GM12875 (cell line): ENCODE measurements around the gene CHERP.

Source experiments
- H3K4me3 ChIP-seq: one replicate; pipeline ENCODE4 v1.5.1; 2011; ENCODE audit warnings: low read depth, low read length, control low read depth
- TF ChIP-seq, protein P1 (sequence below): IDR thresholded peaks from 2 replicates; pipeline ENCODE4 v1.5.1; 2011; ENCODE audit warnings: low read depth, mild to moderate bottlenecking, control low read depth, inconsistent platforms, low read length, moderate library complexity, borderline replicate concordance; ENCODE audit not compliant: insufficient read depth

Gene CHERP

DNA sequence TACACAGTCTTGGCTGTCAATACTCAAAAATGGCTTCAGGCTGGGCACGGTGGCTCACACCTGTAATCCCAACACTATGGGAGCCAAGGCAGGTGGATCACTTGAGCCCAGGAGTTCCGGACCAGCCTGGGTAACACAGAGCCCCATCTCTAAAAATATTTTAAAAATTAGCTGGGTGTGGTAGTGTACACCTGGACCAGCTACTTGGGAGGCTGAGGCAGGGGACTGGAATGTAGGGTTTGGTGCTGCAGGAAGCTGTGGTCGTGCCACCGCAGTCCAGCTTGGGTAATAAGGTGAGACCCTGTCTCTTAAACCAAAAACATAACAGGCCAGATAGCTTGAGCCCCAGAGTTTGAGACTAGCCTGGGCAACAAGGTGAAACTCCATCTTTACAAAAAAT lies 6.7 kb upstream of the CHERP start:
- H3K4me3 ChIP-seq = no peak overlapping the region
- TF ChIP-seq, protein P1, sequence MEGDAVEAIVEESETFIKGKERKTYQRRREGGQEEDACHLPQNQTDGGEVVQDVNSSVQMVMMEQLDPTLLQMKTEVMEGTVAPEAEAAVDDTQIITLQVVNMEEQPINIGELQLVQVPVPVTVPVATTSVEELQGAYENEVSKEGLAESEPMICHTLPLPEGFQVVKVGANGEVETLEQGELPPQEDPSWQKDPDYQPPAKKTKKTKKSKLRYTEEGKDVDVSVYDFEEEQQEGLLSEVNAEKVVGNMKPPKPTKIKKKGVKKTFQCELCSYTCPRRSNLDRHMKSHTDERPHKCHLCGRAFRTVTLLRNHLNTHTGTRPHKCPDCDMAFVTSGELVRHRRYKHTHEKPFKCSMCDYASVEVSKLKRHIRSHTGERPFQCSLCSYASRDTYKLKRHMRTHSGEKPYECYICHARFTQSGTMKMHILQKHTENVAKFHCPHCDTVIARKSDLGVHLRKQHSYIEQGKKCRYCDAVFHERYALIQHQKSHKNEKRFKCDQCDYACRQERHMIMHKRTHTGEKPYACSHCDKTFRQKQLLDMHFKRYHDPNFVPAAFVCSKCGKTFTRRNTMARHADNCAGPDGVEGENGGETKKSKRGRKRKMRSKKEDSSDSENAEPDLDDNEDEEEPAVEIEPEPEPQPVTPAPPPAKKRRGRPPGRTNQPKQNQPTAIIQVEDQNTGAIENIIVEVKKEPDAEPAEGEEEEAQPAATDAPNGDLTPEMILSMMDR = no peak

DNA sequence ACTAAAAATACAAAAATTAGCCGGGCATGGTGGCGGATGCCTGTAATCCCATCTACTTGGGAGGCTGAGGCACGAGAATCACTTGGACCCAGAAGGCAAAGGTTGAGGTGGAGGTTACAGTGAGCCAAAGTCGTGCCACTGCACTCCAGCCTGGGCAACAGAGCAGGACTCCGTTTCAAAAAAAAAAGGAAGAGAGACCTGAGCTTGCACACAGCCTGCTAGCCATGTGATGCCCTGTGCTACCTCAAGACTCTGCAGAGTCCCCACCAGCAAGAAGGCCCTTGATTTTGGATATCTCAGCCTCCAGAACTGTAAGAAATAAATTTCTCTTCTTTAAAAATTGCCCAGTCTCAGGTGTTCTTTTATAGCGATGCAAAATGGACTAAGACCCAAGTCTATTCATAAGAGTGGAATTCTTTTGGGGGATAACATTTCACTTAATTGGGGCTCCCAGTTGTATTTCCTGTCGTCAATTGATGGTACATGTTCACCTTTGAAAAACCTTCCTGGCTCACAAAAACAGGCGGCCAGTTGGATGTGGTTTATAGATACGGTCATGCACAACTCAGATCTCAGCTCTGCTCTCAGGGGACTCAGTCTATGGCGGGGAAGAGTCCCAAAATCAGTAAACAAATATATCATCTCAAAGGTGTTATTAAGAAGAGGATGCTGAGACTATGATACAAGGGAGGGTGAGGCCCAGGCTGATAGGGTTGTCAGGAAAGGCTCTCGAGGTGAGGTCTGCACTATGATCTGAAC lies 2.4 kb upstream of the CHERP start:
- TF ChIP-seq, protein P1 = no peak
- no peak overlapping the region for H3K4me3 ChIP-seq

- peak overlapping the region; percentile 21 for H3K4me3 ChIP-seq
These were observed 1.5 kb upstream of the CHERP start for GRCh38 chr19:16543734-16544133.

DNA sequence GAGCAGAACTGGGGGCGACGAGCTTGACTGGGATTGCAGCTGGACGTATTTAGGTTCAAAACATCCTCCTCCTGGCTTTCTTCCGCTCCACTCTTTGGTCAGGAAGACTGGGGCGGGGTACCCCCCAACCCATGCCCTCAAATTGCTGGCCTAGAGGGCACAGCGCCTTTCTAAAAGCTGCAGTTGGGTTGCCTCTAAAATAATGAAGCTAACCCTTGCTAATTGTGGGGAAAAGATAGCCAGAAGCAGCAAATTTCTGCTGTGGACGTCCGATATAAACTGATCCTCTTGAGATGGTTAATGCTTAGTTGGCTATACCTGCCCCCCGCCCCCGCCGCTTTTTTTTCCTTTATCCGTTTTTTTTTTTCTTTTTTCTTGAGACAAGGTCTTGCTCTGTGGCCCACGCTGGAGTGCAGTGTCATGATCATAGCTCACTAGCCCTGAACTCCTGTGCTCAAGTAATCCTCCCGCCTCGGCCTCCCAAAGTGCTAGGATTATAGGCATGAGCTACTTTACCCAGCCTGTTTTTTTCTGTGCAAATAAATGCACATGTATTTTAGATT lies 754 bp upstream of the CHERP start:
- TF ChIP-seq, protein P1 = no peak
- peak overlapping the region; percentile 94 for H3K4me3 ChIP-seq

DNA sequence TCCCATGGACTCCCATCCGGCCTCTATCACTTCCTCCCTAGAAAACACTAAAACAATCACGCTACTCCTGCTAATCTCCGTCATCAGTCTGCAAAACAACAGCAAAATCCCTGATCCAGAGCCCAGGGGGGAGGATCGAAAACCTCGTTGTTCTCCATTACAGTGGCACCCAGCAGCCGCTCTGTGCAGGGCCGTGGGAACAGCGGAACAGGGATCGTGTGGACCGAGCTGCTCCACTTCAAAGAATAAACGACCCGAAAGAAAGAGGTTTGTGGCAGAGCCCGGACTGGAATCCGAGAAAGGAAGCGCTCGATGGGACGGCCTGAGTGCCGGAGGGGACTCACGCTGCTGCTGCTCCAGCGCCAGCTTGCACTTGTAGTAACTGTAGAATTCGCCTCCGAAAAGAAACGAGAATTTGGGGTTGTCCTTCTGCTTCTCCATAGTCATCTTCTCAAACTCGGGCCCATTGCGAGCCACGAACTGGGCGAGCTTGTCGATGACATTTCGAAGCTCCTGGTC lies 652 bp downstream of the CHERP start:
- TF ChIP-seq, protein P1 = no peak
- peak overlapping the region; percentile 94 for H3K4me3 ChIP-seq

DNA sequence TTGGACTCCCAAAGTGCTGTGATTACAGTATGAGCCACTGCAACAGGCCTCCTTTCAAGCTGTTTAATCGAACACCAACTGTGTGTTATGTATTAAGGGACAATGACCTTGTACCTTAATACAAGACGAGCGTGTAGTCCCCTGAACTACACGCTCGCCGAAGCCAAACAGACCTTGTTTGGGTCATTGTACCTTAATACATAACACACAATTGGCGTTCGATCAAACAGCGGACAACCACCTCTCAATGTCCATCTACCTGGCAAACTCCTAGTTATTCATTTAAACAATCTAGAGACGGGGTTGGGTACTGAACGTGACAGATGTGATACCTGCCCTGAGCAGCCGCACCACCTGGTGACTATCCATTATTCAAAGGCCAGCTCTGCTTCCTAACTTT lies 1.3 kb downstream of the CHERP start:
- peak overlapping the region; percentile 94 for H3K4me3 ChIP-seq
- TF ChIP-seq, protein P1 = no peak

- TF ChIP-seq, protein P1 = no peak
- no peak overlapping the region for H3K4me3 ChIP-seq
These were observed 5.1 kb downstream of the CHERP start for GRCh38 chr19:16537111-16537510.
